Adrenal gland (tissue), 12 donors: ENCODE data around the gene SEC14L5. TPM values are rescaled to one million over a fixed set of nuclear protein-coding genes. Genes with fewer than 3 reads are reported as not detected.

ENCODE experiments used
- DNase-seq, 7 donors: peaks; one replicate each; pipeline ENCODE4 v3.0.0-alpha.2; 2019 to 2020
- H3K27ac ChIP-seq, 5 donors: fragments of 200-600 bp; sonication (generic) in 4 of 5; 1 replicate in 3 of 5; 2 replicates in 2 of 5; pipeline versions ENCODE4 v1.5.1 to v1.8.0; 2016 to 2020; ENCODE audit warnings: mild to moderate bottlenecking in 1 of 5
- H3K27me3 ChIP-seq: fragments of 200-600 bp; 2 replicates; pipeline ENCODE4 v1.8.0; 2021
- H3K36me3 ChIP-seq, 2 donors: fragments of 200-600 bp; replicated peaks in 1 of 2; 1 replicate in 1 of 2; 2 replicates in 1 of 2; pipeline versions ENCODE4 v1.5.1 to v1.8.0; 2018 to 2022
- H3K4me1 ChIP-seq, 2 donors: fragments of 200-600 bp; replicated peaks in 1 of 2; 1 replicate in 1 of 2; 2 replicates in 1 of 2; pipeline versions ENCODE4 v1.5.1 to v1.8.0; 2018 to 2021
- H3K4me3 ChIP-seq, 4 donors: fragments of 200-600 bp; sonication (generic) in 3 of 4; one replicate each; pipeline ENCODE4 v1.5.1; 2016 to 2018
- H3K9me3 ChIP-seq, 3 donors: fragments of 200-600 bp; sonication (generic) in 1 of 3; replicated peaks in 1 of 3; 1 replicate in 2 of 3; 2 replicates in 1 of 3; pipeline versions ENCODE4 v1.5.1 to v1.8.0; 2016 to 2021
- POLR2A ChIP-seq, 2 donors: fragments of 450-650 bp; IDR thresholded peaks; one replicate each; pipeline ENCODE4 v1.6.1; 2017; ENCODE audit warnings: antibody characterized with exemption in 2 of 2, mild to moderate bottlenecking in 2 of 2, moderate library complexity in 1 of 2
- WGBS, 4 donors: extraction: QIAGEN DNeasy Blood & Tissue Kit in 2 of 4; methylation state at CpG; one replicate each; pipeline versions ENCODE4 v1.1.5 to v1.1.7; 2013 to 2017; 5-methylcytosine and 5-hydroxymethylcytosine counted together
- intact Hi-C, 2 donors: fragments of 100-400 bp; cut with DNase I; formaldehyde crosslinking; loops; one replicate each; pipeline versions ENCODE4 v1.14.1 to v1.15.0; 2022 to 2023
- polyA plus RNA-seq, 3 donors: library from polyadenylated mRNA; stranded (reverse); fragments of 200-250 nt in 2 of 3; fragments of 350-450 nt in 1 of 3; fragmentation: Illumina TruSeq in 1 of 3; extraction: RNeasy Lipid Tissue Mini Kit (QIAGEN cat#74804) in 1 of 3; gene quantifications; one replicate each; pipeline ENCODE4 v1.2.3, GENCODE V29; 2013 to 2014
- total RNA-seq, 9 donors: library from RNA; depleted of rRNA in 4 of 9; stranded (reverse); fragments of >200 nt in 4 of 9; fragments of 120-200 nt in 1 of 9; fragmentation: NEBNext Ultra II Directional in 1 of 9; extraction: Animal tissue kit (Norgen Biotek cat#: 25700) in 1 of 9; gene quantifications; one replicate each; pipeline versions ENCODE4 v1.1.0 to v1.2.4, GENCODE V29; 2013 to 2023
- TF ChIP-seq, protein P1 (sequence below), 6 experiments: fragments of 450-650 bp in 4 of 6; fragments of 200-600 bp in 2 of 6; sonication (generic) in 1 of 6; IDR thresholded peaks; 1 replicate in 5 of 6; 2 replicates in 1 of 6; pipeline versions ENCODE4 v1.5.1 to v1.8.0; 2016 to 2021; ENCODE audit warnings: antibody characterized with exemption in 6 of 6, mild to moderate bottlenecking in 2 of 6, moderate library complexity in 1 of 6
- donor health status: healthy with polysubstance abuse.
- donor health status: Bipolar disorder and iron deficiency.
- donor health status: DM: yes; HTN: yes; CAD: no.
- donor health status: DM: no; HTN: no; CAD: no.
- donor health status: DM: no; HTN: no; CAD: no.
- donor health status: DM: yes; HTN: yes; CAD: no.

SEC14L5 gene
- total and polyA plus RNA-seq, 12 donors = 0.12 to 1.8 (median 0.69) TPM

DNA sequence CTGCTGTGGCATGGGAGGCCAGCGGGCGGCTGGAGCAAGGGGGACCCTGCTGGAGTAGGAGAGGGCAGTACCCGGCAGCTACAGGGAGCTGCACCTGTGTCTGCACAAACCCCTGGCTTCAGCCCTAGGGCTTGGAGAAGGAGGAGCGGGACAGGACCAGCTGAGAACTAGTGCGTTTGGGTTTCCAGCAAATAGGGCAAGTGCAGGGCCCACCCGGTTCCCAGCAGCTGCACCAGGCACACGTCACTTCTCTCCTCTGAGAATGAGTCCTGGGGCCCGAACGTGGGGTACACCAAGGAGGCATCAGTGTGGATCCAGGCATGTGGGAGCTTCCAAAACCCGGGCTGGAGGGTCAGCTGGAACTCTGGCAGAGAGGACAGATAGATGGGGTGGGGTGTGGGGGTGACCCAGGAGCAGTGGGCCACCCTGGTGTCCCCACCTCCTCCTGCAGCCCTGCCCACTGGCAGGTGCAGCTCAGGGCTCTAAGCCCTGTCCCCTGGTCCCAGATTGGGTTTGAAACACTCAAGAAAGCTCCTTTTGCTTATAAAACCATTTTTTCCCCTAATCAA lies 102.0 kb downstream of the SEC14L5 start:
- Histone ChIP-seq H3K36me3 (no peaks in the 10 kb centered on the region), H3K27me3 (no peaks in the 10 kb centered on the region), H3K4me3 (no peak overlapping the region), H3K9me3 (no peaks in the 10 kb centered on the region), H3K4me1 (no peaks in the 10 kb centered on the region), H3K27ac (no peak overlapping the region)
- intact Hi-C loops = no loop called here
- DNase-seq = no peak
- TF ChIP-seq, protein P1, sequence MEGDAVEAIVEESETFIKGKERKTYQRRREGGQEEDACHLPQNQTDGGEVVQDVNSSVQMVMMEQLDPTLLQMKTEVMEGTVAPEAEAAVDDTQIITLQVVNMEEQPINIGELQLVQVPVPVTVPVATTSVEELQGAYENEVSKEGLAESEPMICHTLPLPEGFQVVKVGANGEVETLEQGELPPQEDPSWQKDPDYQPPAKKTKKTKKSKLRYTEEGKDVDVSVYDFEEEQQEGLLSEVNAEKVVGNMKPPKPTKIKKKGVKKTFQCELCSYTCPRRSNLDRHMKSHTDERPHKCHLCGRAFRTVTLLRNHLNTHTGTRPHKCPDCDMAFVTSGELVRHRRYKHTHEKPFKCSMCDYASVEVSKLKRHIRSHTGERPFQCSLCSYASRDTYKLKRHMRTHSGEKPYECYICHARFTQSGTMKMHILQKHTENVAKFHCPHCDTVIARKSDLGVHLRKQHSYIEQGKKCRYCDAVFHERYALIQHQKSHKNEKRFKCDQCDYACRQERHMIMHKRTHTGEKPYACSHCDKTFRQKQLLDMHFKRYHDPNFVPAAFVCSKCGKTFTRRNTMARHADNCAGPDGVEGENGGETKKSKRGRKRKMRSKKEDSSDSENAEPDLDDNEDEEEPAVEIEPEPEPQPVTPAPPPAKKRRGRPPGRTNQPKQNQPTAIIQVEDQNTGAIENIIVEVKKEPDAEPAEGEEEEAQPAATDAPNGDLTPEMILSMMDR (IDR thresholded peaks at IDR 0.05) = no peak
- no peak for TF ChIP-seq POLR2A (IDR thresholded peaks at IDR 0.05)
- 80 to 84% (median 81%) methylated on average over 3 to 10 of the region's 10 CpGs for WGBS, 4 donors

DNA sequence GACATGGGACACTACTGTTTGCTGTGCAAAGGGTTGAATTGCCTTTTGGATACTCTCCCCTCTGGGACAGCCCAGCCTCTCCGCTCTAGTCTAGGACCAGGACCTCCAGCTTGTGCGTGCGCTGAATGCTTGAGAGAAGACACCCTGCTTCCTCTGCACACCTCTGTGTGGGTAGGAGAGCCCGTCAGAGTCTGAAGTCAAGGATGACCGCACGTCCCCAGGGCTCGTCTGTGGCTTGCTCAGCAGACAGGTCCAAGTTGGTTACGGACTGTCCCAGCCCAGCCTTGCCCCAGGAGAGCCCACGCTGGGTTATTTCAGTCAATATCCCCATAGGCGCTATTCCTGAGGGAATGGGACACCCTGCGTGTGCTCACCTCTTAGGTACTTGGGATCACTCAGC lies 103.9 kb downstream of the SEC14L5 start:
- no peaks in the 10 kb centered on the region for H3K4me1 ChIP-seq
- H3K27me3 ChIP-seq = no peaks in the 10 kb centered on the region
- DNase-seq = no peak
- no peak for TF ChIP-seq POLR2A (IDR thresholded peaks at IDR 0.05)
- TF ChIP-seq, protein P1 (IDR thresholded peaks at IDR 0.05) = no peak
- no peaks in the 10 kb centered on the region for H3K9me3 ChIP-seq
- intact Hi-C loops = no loop called here
- no peaks in the 10 kb centered on the region for H3K36me3 ChIP-seq
- no peak overlapping the region for H3K4me3 ChIP-seq
- no peak overlapping the region for H3K27ac ChIP-seq
- 89 to 95% (median 92%) methylated on average over 5 to 11 of the region's 11 CpGs for WGBS, 4 donors

DNA sequence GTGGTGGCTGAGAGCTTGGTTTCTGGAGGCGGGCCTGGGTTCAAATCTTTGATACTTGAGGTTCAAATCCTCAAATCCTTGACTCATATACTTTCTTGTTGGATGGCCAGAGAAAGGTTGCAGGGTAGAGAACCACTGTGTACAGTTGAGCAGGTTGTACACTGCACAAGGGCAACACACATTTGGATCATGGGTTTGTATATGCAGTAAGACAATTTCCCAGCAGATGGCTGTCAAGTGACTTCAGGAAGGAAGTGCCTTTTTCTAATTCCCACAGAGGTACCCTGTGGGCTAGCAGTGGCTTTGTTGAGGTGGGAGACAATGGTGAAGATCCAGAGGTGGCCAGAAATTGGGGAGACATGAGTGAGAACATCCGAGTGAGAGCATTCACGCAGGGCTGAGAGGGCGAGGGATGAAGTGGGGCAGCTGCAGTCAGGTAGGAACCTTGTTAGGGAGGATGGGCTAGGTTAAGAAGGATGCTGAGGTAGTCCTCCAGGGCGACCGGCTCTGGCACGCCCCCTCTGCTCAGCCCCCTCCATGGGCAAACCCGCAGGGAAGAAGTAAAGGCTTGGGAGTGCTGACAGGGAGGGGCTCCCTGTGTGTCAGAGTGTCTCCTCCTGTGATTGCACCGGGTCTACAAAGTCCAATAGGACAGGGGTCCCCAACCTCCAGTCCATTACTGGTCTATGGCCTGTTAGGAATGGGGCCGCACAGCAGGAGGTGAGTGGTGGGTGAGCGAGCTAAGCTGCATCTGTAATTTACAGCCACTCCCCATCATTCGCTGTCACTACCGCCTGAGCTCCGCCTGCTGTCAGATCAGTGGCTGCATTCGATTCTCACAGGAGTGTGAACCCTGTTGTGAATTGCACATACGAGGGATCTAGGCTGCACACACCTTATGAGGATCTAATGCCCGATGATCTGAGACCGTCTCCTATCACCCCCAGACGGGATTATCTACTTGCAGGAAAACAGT lies 104.9 kb downstream of the SEC14L5 start:
- 71 to 75% (median 72%) methylated on average over 17 to 19 of the region's 19 CpGs for WGBS, 4 donors
- no peaks in the 10 kb centered on the region for H3K4me1 ChIP-seq
- no peak for TF ChIP-seq POLR2A (IDR thresholded peaks at IDR 0.05)
- TF ChIP-seq, protein P1 (IDR thresholded peaks at IDR 0.05) = no peak
- H3K4me3 ChIP-seq = no peak overlapping the region
- no peak overlapping the region for H3K27ac ChIP-seq
- H3K27me3 ChIP-seq = no peaks in the 10 kb centered on the region
- no peaks in the 10 kb centered on the region for H3K36me3 ChIP-seq
- no peak for DNase-seq
- no peaks in the 10 kb centered on the region for H3K9me3 ChIP-seq
- intact Hi-C loops = no loop called here

DNA sequence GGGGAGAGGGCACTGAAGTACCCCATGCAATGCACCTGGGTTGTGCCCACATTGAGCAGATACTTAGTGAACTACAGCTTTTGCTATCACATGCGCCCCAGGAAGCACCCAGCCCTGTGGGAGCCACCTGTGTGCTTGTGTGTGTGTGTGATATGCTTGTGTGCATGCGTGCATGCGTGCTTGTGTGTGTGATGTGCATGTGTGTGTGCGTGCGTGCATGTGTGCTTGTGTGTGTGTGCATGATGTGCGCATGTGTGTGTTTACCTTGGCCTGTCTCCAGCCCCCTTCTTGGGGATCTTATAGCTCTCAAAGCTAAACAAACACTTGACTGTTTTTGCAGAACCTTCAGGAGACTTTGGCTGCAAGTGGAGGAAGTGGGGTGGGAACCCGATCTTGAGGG lies 106.8 kb downstream of the SEC14L5 start:
- intact Hi-C loops = no loop called here

More for the DNA sequence above, 106.8 kb downstream of the SEC14L5 start:
- H3K4me3 ChIP-seq = no peak overlapping the region
- no peaks in the 10 kb centered on the region for H3K36me3 ChIP-seq
- 58 to 71% (median 63%) methylated on average over 6 to 7 of the region's 7 CpGs for WGBS, 4 donors
- no peaks in the 10 kb centered on the region for H3K27me3 ChIP-seq
- DNase-seq = no peak
- no peaks in the 10 kb centered on the region for H3K9me3 ChIP-seq
- TF ChIP-seq, protein P1 (IDR thresholded peaks at IDR 0.05) = no peak
- no peak for TF ChIP-seq POLR2A (IDR thresholded peaks at IDR 0.05)
- H3K27ac ChIP-seq = no peak overlapping the region
- H3K4me1 ChIP-seq = no peaks in the 10 kb centered on the region
